Measurements from ENCODE around the gene MEAF6. TPM values are rescaled to one million over a fixed set of nuclear protein-coding genes. Genes with fewer than 3 reads are reported as not detected.

MEAF6 gene
- total RNA-seq, 1 donor from 2014 or later: 61.5 TPM

GRCh38 chr1:37493336-37494098 is 21.0 kb downstream of the MEAF6 start:
- Mint-ChIP-seq H3K4me3 (ENCODE audit: unreplicated experiment) (no peak overlapping the region), H3K27me3 (ENCODE audit: unreplicated experiment) (peaks cover 2% of the 10 kb centered on the region), H3K9me3 (ENCODE audit: unreplicated experiment) (no peaks in the 10 kb centered on the region), H3K27ac (ENCODE audit: unreplicated experiment) (no peak overlapping the region), H3K36me3 (ENCODE audit: unreplicated experiment) (no peaks in the 10 kb centered on the region), H3K4me1 (ENCODE audit: low read depth, unreplicated experiment) (no peaks in the 10 kb centered on the region)
- no peak for TF ChIP-seq CTCF (IDR thresholded peaks at IDR 0.05; ENCODE audit: partially characterized antibody, unreplicated experiment)
- DNase-seq: no peak

GRCh38 chr1:37487619-37487984 is 27.0 kb downstream of the MEAF6 start:
- no peak overlapping the region for H3K4me3 Mint-ChIP-seq (ENCODE audit: unreplicated experiment)
- no peaks in the 10 kb centered on the region for H3K4me1 Mint-ChIP-seq (ENCODE audit: low read depth, unreplicated experiment)
- no peak for DNase-seq
- peak; percentile 34 for TF ChIP-seq CTCF (IDR thresholded peaks at IDR 0.05; ENCODE audit: partially characterized antibody, unreplicated experiment)
- no peaks in the 10 kb centered on the region for H3K36me3 Mint-ChIP-seq (ENCODE audit: unreplicated experiment)
- no peaks in the 10 kb centered on the region for H3K27me3 Mint-ChIP-seq (ENCODE audit: unreplicated experiment)
- H3K27ac Mint-ChIP-seq (ENCODE audit: unreplicated experiment): no peak overlapping the region
- no peaks in the 10 kb centered on the region for H3K9me3 Mint-ChIP-seq (ENCODE audit: unreplicated experiment)

GRCh38 chr1:37486680-37487618 is 27.6 kb downstream of the MEAF6 start:
- H3K36me3 Mint-ChIP-seq (ENCODE audit: unreplicated experiment): no peaks in the 10 kb centered on the region
- no peaks in the 10 kb centered on the region for H3K27me3 Mint-ChIP-seq (ENCODE audit: unreplicated experiment)
- peak; percentile 90 for DNase-seq
- H3K4me3 Mint-ChIP-seq (ENCODE audit: unreplicated experiment): no peak overlapping the region
- H3K9me3 Mint-ChIP-seq (ENCODE audit: unreplicated experiment): no peaks in the 10 kb centered on the region
- peak; percentile 96 for TF ChIP-seq CTCF (IDR thresholded peaks at IDR 0.05; ENCODE audit: partially characterized antibody, unreplicated experiment)
- H3K27ac Mint-ChIP-seq (ENCODE audit: unreplicated experiment): no peak overlapping the region
- H3K4me1 Mint-ChIP-seq (ENCODE audit: low read depth, unreplicated experiment): no peaks in the 10 kb centered on the region

- Mint-ChIP-seq H3K27me3 (ENCODE audit: unreplicated experiment) (no peaks in the 10 kb centered on the region), H3K4me1 (ENCODE audit: low read depth, unreplicated experiment) (no peaks in the 10 kb centered on the region), H3K27ac (ENCODE audit: unreplicated experiment) (no peak overlapping the region), H3K4me3 (ENCODE audit: unreplicated experiment) (no peak overlapping the region), H3K36me3 (ENCODE audit: unreplicated experiment) (no peaks in the 10 kb centered on the region), H3K9me3 (ENCODE audit: unreplicated experiment) (no peaks in the 10 kb centered on the region)
- DNase-seq: no peak
- TF ChIP-seq CTCF (IDR thresholded peaks at IDR 0.05; ENCODE audit: partially characterized antibody, unreplicated experiment): no peak
These were observed 28.5 kb downstream of the MEAF6 start for GRCh38 chr1:37485902-37486679.
